ENCODE results near the gene CRB2. TPM values are rescaled to one million over a fixed set of nuclear protein-coding genes. Genes with fewer than 3 reads are reported as not detected.
"Not testable (repeated sequence)": the region's sequence is repeated elsewhere in the genome, so short reads cannot be mapped to it uniquely, and the experiment has no call there.

Gene CRB2
- total and polyA plus RNA-seq, 11 donors, result 0.05 to 10.1 (median 0.10) TPM; not detected in 8

DNA sequence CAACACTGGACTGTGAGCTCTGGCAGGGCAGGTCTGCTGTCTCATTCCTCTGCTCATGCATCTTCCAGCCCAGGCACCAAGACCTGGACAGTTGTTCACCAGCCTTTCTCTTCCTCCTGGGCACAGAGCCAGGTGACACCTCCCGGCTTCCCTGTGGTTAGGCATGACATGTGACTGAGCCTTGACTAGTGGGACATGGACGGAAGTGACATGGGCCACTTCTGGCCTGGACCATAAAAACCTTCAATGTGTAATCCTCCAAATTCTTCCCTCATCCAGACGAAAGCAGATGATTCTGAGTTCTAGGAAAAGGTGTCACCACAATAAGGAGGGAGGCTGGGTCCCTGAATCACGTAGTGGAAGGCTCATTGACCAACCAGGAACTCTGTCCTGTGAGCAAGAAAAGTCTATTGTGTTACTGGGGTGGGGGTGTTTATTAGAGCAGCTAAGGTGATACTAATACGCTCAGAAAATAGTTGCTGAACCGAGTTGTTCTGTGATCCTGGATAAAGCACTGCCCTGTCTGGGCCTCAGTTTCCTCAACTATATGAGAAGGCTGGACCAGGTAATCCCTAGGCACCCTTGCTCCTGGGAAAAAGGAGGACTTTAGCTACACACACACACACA is 26.6 kb upstream of the CRB2 start:
- peak in 1 of 4 donors; percentile 14 for ATAC-seq

DNA sequence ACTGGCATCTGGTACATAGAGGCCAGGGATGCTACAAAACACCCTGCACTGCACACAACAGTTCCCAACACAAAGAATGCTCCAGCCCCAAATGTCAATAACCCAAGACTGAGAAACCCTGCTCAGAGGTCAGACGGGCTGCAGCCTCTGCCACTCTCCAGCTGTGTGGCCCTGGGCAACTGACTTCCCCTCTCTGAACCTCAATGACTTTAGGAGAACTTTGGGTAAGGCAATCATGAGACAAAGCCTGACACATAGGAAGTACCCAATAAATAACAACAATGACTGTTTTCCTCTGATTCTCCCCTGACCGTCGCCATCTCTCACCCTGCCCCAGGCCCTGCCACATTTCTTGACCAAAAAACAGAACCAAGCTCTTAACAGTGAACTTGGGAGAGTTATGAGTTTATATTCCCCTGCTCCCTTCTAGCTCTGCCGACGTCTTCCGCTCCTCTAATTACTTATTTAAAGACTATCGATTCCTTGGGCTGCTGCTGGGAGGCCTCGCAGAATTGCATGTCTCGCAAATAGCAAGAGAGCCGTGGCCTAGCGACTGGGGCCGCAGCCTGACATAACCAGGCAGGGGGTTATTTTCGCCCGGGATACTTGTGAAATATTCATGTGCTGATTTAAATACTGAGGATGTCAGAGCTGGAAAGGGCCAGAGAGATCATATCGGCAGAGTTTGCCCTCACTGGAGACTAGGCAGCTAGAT is 24.5 kb upstream of the CRB2 start:
- intact Hi-C loops (cut with DNase I), result no loop called here
- ATAC-seq, result no peak
- Histone ChIP-seq H3K36me3 (no peaks in the 10 kb centered on the region), H3K27me3 (no peaks in the 10 kb centered on the region), H3K4me3 (no peak overlapping the region), H3K4me1 (peaks cover 0 to 9% (median 0%) of the 10 kb centered on the region in 12 donors), H3K27ac (no peak overlapping the region), H3K9me3 (no peaks in the 10 kb centered on the region)
- TF ChIP-seq, protein P1, sequence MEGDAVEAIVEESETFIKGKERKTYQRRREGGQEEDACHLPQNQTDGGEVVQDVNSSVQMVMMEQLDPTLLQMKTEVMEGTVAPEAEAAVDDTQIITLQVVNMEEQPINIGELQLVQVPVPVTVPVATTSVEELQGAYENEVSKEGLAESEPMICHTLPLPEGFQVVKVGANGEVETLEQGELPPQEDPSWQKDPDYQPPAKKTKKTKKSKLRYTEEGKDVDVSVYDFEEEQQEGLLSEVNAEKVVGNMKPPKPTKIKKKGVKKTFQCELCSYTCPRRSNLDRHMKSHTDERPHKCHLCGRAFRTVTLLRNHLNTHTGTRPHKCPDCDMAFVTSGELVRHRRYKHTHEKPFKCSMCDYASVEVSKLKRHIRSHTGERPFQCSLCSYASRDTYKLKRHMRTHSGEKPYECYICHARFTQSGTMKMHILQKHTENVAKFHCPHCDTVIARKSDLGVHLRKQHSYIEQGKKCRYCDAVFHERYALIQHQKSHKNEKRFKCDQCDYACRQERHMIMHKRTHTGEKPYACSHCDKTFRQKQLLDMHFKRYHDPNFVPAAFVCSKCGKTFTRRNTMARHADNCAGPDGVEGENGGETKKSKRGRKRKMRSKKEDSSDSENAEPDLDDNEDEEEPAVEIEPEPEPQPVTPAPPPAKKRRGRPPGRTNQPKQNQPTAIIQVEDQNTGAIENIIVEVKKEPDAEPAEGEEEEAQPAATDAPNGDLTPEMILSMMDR (IDR thresholded peaks at IDR 0.05), result no peak
- TF ChIP-seq POLR2A (IDR thresholded peaks at IDR 0.05), result no peak
- no peak for DNase-seq
- 89 to 93% (median 91%) methylated on average over 15 of the region's 15 CpGs for WGBS, 4 donors

More for the DNA sequence above, 26.6 kb upstream of the CRB2 start:
- H3K36me3 ChIP-seq, result no peaks in the 10 kb centered on the region
- intact Hi-C loops (cut with DNase I), result no loop called here
- 68 to 72% (median 70%) methylated on average over 6 of the region's 6 CpGs for WGBS, 4 donors
- H3K9me3 ChIP-seq, result no peaks in the 10 kb centered on the region
- no peak overlapping the region for H3K27ac ChIP-seq
- no peak overlapping the region for H3K4me3 ChIP-seq
- H3K27me3 ChIP-seq, result no peaks in the 10 kb centered on the region
- DNase-seq, result no peak
- no peak for TF ChIP-seq POLR2A (IDR thresholded peaks at IDR 0.05)
- TF ChIP-seq, protein P1 (IDR thresholded peaks at IDR 0.05), result no peak
- no peaks in the 10 kb centered on the region for H3K4me1 ChIP-seq

DNA sequence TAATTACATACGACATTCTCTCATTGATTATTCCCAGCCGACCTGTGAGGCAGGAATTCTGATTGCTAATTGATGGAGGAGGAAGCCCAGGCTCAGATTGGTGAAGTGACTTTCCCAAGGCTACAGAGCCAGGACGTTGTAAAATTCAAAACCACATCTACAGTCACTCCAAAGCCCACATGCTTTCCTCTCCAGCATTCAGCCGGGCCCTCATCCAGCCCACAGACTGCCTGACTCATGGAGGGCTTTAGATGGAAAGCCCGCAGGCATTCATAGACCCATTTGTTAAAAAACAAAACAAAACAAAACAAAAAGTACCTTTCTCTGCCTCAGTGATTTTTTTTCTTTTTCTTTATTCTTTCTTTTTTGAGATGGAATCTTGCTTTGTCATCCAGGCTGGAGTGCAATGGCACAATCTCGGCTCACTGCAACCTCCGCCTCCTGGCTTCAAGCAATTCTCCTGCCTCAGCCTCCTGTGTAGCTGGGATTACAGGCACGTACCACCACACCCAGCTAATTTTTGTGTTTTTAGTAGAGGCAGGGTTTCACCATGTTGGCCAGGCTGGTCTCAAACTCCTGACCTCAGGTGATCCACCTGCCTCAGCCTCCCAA is 22.8 kb upstream of the CRB2 start:
- ATAC-seq; H3K36me3 ChIP-seq; intact Hi-C loops (cut with DNase I); H3K4me1 ChIP-seq; H3K27ac ChIP-seq; H3K9me3 ChIP-seq; H3K27me3 ChIP-seq; H3K4me3 ChIP-seq: not testable (repeated sequence)
- DNase-seq, result peak in 1 of 5 donors; percentile 34
- 77 to 82% (median 81%) methylated on average over 8 of the region's 8 CpGs for WGBS, 4 donors

DNA sequence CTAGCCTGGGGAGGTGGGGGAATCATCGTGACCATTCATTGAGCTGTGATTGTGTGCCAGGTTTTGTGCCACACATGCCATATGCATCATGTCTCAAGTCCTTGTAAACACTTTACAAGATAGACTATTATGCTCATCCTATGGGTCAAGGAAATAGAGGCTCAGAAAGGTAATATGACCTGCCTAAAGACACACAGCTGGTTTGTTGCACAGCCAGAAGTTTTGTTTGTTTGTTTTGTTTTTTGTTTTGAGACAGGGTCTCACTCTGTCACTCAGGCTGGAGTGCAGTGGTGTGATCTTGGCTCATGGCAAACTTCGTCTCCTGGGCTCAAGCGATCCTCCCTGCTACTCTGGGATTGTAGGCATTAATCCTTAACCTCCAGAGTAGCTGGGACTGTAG is 21.4 kb upstream of the CRB2 start:
- TF ChIP-seq, protein P1 (IDR thresholded peaks at IDR 0.05), result no peak
- TF ChIP-seq POLR2A (IDR thresholded peaks at IDR 0.05), result no peak
- H3K27ac ChIP-seq, result no peak overlapping the region
- no peak overlapping the region for H3K4me3 ChIP-seq
- 84 to 91% (median 90%) methylated on average over 3 of the region's 3 CpGs for whole genome bisulfite sequencing, 4 donors
- ATAC-seq (no peak), DNase-seq (no peak)
- H3K27me3 ChIP-seq, result no peaks in the 10 kb centered on the region
- H3K4me1 ChIP-seq, result peaks cover 0 to 23% (median 5%) of the 10 kb centered on the region in 12 donors
- H3K36me3 ChIP-seq, result no peaks in the 10 kb centered on the region
- H3K9me3 ChIP-seq, result no peaks in the 10 kb centered on the region
- intact Hi-C loops (cut with DNase I), result loop anchor here in 3 of 10 donors (5.0 kb wide), 2 partner anchors 52 to 67 kb away; partner anchors contain the start of gene STRBP (in 2 of the 3)

All from heart left ventricle (tissue), 16 donors.